H9 (cell line): Measurements from ENCODE around the gene FPGS. TPM values are rescaled to one million over a fixed set of nuclear protein-coding genes. Genes with fewer than 3 reads are reported as not detected.

ENCODE experiments used
- DNase-seq: peaks from one replicate; pipeline ENCODE4 v3.0.0-alpha.2; 2017
- H2AFZ ChIP-seq: one replicate; pipeline ENCODE4 v1.6.1; 2013; ENCODE audit warnings: mild to moderate bottlenecking, low read length, control low read depth, moderate library complexity
- H2AK5ac ChIP-seq: 2 replicates; pipeline ENCODE4 v1.6.1; 2013; ENCODE audit warnings: low read length, control low read depth, mixed read lengths; ENCODE audit not compliant: insufficient read length
- H2BK120ac ChIP-seq: one replicate; pipeline ENCODE4 v1.6.1; 2013; ENCODE audit warnings: low read depth, mild to moderate bottlenecking, low read length, control low read depth, inconsistent platforms; ENCODE audit not compliant: poor library complexity, severe bottlenecking
- H2BK12ac ChIP-seq: 2 replicates; pipeline ENCODE4 v1.6.1; 2013; ENCODE audit warnings: low read length, control low read depth, mixed read lengths, low read depth; ENCODE audit not compliant: insufficient read length
- H2BK15ac ChIP-seq: 2 replicates; pipeline ENCODE4 v1.6.1; 2013; ENCODE audit warnings: low read depth, low read length, control low read depth
- H2BK20ac ChIP-seq: one replicate; pipeline ENCODE4 v1.6.1; 2013; ENCODE audit warnings: low read depth, mild to moderate bottlenecking, low read length, control low read depth, inconsistent platforms; ENCODE audit not compliant: poor library complexity, severe bottlenecking
- H2BK5ac ChIP-seq: 2 replicates; pipeline ENCODE4 v1.6.1; 2013; ENCODE audit warnings: low read length, control low read depth, mixed read lengths; ENCODE audit not compliant: insufficient read length
- H3K14ac ChIP-seq: 2 replicates; pipeline ENCODE4 v1.6.1; 2013; ENCODE audit warnings: low read length, control low read depth; ENCODE audit not compliant: insufficient read depth
- H3K18ac ChIP-seq: 2 replicates; pipeline ENCODE4 v1.6.1; 2013; ENCODE audit warnings: low read depth, mild to moderate bottlenecking, mixed read lengths, low read length, control low read depth; ENCODE audit not compliant: insufficient read length
- H3K23ac ChIP-seq: 2 replicates; pipeline ENCODE4 v1.6.1; 2013; ENCODE audit warnings: low read length, control low read depth, mixed read lengths, low read depth; ENCODE audit not compliant: insufficient read length
- H3K23me2 ChIP-seq: 2 replicates; pipeline ENCODE4 v1.6.1; 2013; ENCODE audit warnings: low read depth, mild to moderate bottlenecking, mixed read lengths, low read length, control low read depth; ENCODE audit not compliant: insufficient read length, poor library complexity, severe bottlenecking
- H3K27ac ChIP-seq: 2 replicates; pipeline ENCODE4 v1.5.1; 2013; ENCODE audit warnings: low read length, control low read depth, mixed read lengths, low read depth; ENCODE audit not compliant: insufficient read length
- H3K27me3 ChIP-seq: 2 replicates; pipeline ENCODE4 v1.6.1; 2013; ENCODE audit warnings: low read length, control low read depth, inconsistent platforms; ENCODE audit not compliant: insufficient read depth
- H3K4ac ChIP-seq: 2 replicates; pipeline ENCODE4 v1.6.1; 2013; ENCODE audit warnings: low read depth, mild to moderate bottlenecking, control low read depth, inconsistent platforms, low read length, moderate library complexity
- H3K4me1 ChIP-seq: 2 replicates; pipeline ENCODE4 v1.6.1; 2013; ENCODE audit warnings: low read length, control low read depth, inconsistent platforms; ENCODE audit not compliant: insufficient read depth
- H3K4me2 ChIP-seq: 2 replicates; pipeline ENCODE4 v1.6.1; 2013; ENCODE audit warnings: low read length, control low read depth, mixed read lengths; ENCODE audit not compliant: insufficient read length, insufficient read depth
- H3K56ac ChIP-seq: 2 replicates; pipeline ENCODE4 v1.6.1; 2013; ENCODE audit warnings: low read depth, mild to moderate bottlenecking, mixed read lengths, low read length, control low read depth; ENCODE audit not compliant: insufficient read length
- H3K79me1 ChIP-seq: 2 replicates; pipeline ENCODE4 v1.6.1; 2013; ENCODE audit warnings: low read depth, mild to moderate bottlenecking, moderate library complexity, low read length, control low read depth, inconsistent platforms; ENCODE audit not compliant: insufficient read depth, poor library complexity, severe bottlenecking
- H3K79me2 ChIP-seq: 2 replicates; pipeline ENCODE4 v1.6.1; 2013; ENCODE audit warnings: low read length, control low read depth, inconsistent platforms; ENCODE audit not compliant: insufficient read depth
- H3K9ac ChIP-seq: 2 replicates; pipeline ENCODE4 v1.6.1; 2013; ENCODE audit warnings: low read length, control low read depth, mixed read lengths; ENCODE audit not compliant: insufficient read length; ENCODE audit errors: extremely low read depth
- H3K9me3 ChIP-seq: one replicate; pipeline ENCODE4 v1.6.1; 2013; ENCODE audit warnings: low read depth, low read length, inconsistent platforms; ENCODE audit not compliant: control insufficient read depth
- H3T11ph ChIP-seq: one replicate; pipeline ENCODE4 v1.6.1; 2013; ENCODE audit warnings: mild to moderate bottlenecking, low read length, control low read depth, inconsistent platforms
- H4K20me1 ChIP-seq: one replicate; pipeline ENCODE4 v1.6.1; 2013; ENCODE audit not compliant: control insufficient read depth, insufficient read length, insufficient read depth
- H4K5ac ChIP-seq: 2 replicates; pipeline ENCODE4 v1.6.1; 2013; ENCODE audit warnings: low read depth, mild to moderate bottlenecking, mixed read lengths, low read length, control low read depth; ENCODE audit not compliant: insufficient read length
- H4K8ac ChIP-seq: replicated peaks from 2 replicates; pipeline ENCODE4 v1.6.1; 2013; ENCODE audit warnings: low read length, control low read depth, mixed read lengths, low read depth; ENCODE audit not compliant: insufficient read length
- H4K91ac ChIP-seq: 2 replicates; pipeline ENCODE4 v1.6.1; 2013; ENCODE audit warnings: low read depth, mild to moderate bottlenecking, moderate library complexity, mixed read lengths, low read length, control low read depth; ENCODE audit not compliant: insufficient read length
- H3K27ac Mint-ChIP-seq, 3 experiments: 2 replicates in 2 of 3; 3 replicates in 1 of 3; pipeline ENCODE4 v1.8.0; 2020 to 2021; ENCODE audit warnings: mixed read lengths in 3 of 3, mild to moderate bottlenecking in 1 of 3, moderate library complexity in 1 of 3
- H3K27me3 Mint-ChIP-seq: 2 replicates; pipeline ENCODE4 v1.8.0; 2021; ENCODE audit warnings: low read depth, mild to moderate bottlenecking, moderate library complexity, mixed read lengths
- H3K36me3 Mint-ChIP-seq, 3 experiments: 2 replicates in 2 of 3; 3 replicates in 1 of 3; pipeline ENCODE4 v1.8.0; 2020 to 2021; ENCODE audit warnings: low read depth in 3 of 3, mixed read lengths in 3 of 3; ENCODE audit not compliant: insufficient read depth in 1 of 3
- H3K4me1 Mint-ChIP-seq, 2 experiments: 2 replicates each; pipeline ENCODE4 v1.8.0; 2020; ENCODE audit warnings: mixed read lengths in 2 of 2
- H3K4me3 Mint-ChIP-seq, 2 experiments: 2 replicates in 1 of 2; 3 replicates in 1 of 2; pipeline ENCODE4 v1.8.0; 2020 to 2021; ENCODE audit warnings: mild to moderate bottlenecking in 2 of 2, mixed read lengths in 2 of 2, moderate library complexity in 1 of 2
- H3K9me3 Mint-ChIP-seq, 2 experiments: 2 replicates in 1 of 2; 3 replicates in 1 of 2; pipeline ENCODE4 v1.8.0; 2020; ENCODE audit warnings: mild to moderate bottlenecking in 2 of 2, mixed read lengths in 2 of 2, moderate library complexity in 1 of 2
- CTCF ChIP-seq: fragments of 200-600 bp; sonication (generic); conservative IDR thresholded peaks from 3 replicates; pipeline ENCODE4 v1.8.0; 2021; ENCODE audit warnings: antibody characterized with exemption, mild to moderate bottlenecking
- WGBS: extraction: QIAGEN DNeasy Blood & Tissue Kit; methylation state at CpG from one replicate; pipeline ENCODE4 v1.1.7; 2013; ENCODE audit warnings: missing lambda C conversion rate, low lambda C conversion rate, mixed read lengths; ENCODE audit not compliant: insufficient read length; ENCODE audit errors: extremely low coverage; 5-methylcytosine and 5-hydroxymethylcytosine counted together
- total RNA-seq: library from RNA; stranded (reverse); gene quantifications from 2 replicates; pipeline ENCODE4 v1.2.1, GENCODE V29; 2021

FPGS gene
- total RNA-seq, 1 experiment from 2014 or later: 68.4 TPM

DNA sequence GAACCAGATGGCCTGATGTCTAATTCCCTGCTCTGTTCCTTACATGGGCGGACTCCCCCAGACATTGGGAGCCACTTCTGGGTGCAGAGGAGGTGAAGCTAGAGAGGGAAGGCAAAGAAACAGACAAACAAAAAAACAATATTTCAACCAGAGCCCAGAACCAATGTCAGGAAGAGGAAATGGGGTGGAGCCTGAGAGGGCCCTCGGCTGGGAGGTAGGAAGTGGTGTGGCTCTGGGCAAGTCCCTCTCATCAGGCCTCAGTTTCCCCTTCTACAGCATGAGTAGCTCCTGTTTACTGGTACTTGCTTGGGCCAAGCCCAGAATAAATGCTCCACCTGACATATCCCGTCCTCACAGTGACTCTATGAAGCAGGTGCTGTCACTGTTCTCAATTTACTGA, 35.3 kb upstream of the FPGS start:
- Mint-ChIP-seq H3K27me3 (peaks cover 11% of the 10 kb centered on the region), H3K4me3 (no peak overlapping the region), H3K36me3 (no peaks in the 10 kb centered on the region), H3K4me1 (peaks cover 44 to 56% of the 10 kb centered on the region in 2 experiments), H3K9me3 (no peaks in the 10 kb centered on the region; a peak in 1 of 5 replicates), H3K27ac (0 out of 7 replicates have a peak overlapping the region, but pooled peaks of 1 of the 3 experiments have one; percentile 11)
- H2BK5ac ChIP-seq: no peak overlapping the region
- no peaks in the 10 kb centered on the region for H3K79me2 ChIP-seq
- H2AK5ac ChIP-seq: no peak overlapping the region
- H3K23ac ChIP-seq: no peak overlapping the region
- no peak overlapping the region for H4K8ac ChIP-seq
- no peak overlapping the region for H3K27ac ChIP-seq
- no peaks in the 10 kb centered on the region for H4K20me1 ChIP-seq
- H3K4me2 ChIP-seq: no peak overlapping the region
- peaks cover 6% of the 10 kb centered on the region for H3K23me2 ChIP-seq
- no peaks in the 10 kb centered on the region for H3K9me3 ChIP-seq
- no peak overlapping the region for H3K18ac ChIP-seq
- no peak overlapping the region for H2BK15ac ChIP-seq
- DNase-seq: no peak
- WGBS: no CpG with 5 or more reads among the region's 3 CpGs
- no peak overlapping the region for H3K9ac ChIP-seq
- H3T11ph ChIP-seq: no peak overlapping the region
- no peak overlapping the region for H2BK12ac ChIP-seq
- no peak overlapping the region for H3K14ac ChIP-seq
- H4K5ac ChIP-seq: no peak overlapping the region
- H3K79me1 ChIP-seq: no peaks in the 10 kb centered on the region
- no peaks in the 10 kb centered on the region for H3K27me3 ChIP-seq
- no peak overlapping the region for H2BK120ac ChIP-seq
- H4K91ac ChIP-seq: no peak overlapping the region
- no peak overlapping the region for H3K56ac ChIP-seq
- peaks cover 8% of the 10 kb centered on the region for H3K4me1 ChIP-seq
- no peak overlapping the region for H2BK20ac ChIP-seq
- TF ChIP-seq CTCF: no peak
- no peak overlapping the region for H2AFZ ChIP-seq
- H3K4ac ChIP-seq: no peak overlapping the region
